GM06990 (cell line): Measurements from ENCODE around the gene KCNS3.

Source experiments
- DNase-seq: peaks from one replicate; pipeline ENCODE4 v3.0.0-alpha.2; 2011; ENCODE audit not compliant: insufficient read length; ENCODE audit errors: extremely low read depth
- H3K27me3 ChIP-seq: replicated peaks from 2 replicates; pipeline ENCODE4 v1.6.0; 2011; ENCODE audit warnings: low read length; ENCODE audit not compliant: control insufficient read depth, insufficient read depth
- H3K36me3 ChIP-seq: 2 replicates; pipeline ENCODE4 v1.5.1; 2011; ENCODE audit warnings: low read length; ENCODE audit not compliant: control insufficient read depth, insufficient read depth
- H3K4me3 ChIP-seq: replicated peaks from 2 replicates; pipeline ENCODE4 v1.5.1; 2011; ENCODE audit warnings: low read depth, mild to moderate bottlenecking, control low read depth, low read length
- TF ChIP-seq, protein P1 (sequence below): IDR thresholded peaks from 2 replicates; pipeline ENCODE4 v1.5.1; 2011; ENCODE audit warnings: low read length, control low read depth, mild to moderate bottlenecking, inconsistent platforms; ENCODE audit not compliant: insufficient read depth, poor library complexity, severe bottlenecking

Gene KCNS3

DNA sequence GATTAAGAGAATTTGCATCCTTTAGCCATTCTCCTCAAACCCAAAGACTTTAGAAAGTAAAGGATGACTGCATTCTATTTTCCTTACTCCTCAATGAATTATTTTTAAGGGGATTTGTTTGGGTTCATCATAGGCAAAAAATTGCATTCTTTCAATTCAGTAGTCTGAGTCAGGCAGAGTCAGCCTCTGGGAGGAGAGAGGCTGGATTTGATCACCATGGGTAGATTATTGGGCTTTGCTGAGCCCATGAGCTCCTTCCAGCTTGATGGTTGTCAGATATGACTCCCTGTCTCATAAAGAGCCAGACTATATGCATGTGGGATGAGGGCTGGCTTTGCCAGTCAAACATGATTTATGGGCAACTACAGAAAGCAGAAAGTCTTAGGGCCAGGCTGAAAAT lies 101.2 kb downstream of the KCNS3 start:
- Histone ChIP-seq H3K36me3 (no peaks in the 10 kb centered on the region), H3K4me3 (no peak overlapping the region), H3K27me3 (no peaks in the 10 kb centered on the region)
- TF ChIP-seq, protein P1, sequence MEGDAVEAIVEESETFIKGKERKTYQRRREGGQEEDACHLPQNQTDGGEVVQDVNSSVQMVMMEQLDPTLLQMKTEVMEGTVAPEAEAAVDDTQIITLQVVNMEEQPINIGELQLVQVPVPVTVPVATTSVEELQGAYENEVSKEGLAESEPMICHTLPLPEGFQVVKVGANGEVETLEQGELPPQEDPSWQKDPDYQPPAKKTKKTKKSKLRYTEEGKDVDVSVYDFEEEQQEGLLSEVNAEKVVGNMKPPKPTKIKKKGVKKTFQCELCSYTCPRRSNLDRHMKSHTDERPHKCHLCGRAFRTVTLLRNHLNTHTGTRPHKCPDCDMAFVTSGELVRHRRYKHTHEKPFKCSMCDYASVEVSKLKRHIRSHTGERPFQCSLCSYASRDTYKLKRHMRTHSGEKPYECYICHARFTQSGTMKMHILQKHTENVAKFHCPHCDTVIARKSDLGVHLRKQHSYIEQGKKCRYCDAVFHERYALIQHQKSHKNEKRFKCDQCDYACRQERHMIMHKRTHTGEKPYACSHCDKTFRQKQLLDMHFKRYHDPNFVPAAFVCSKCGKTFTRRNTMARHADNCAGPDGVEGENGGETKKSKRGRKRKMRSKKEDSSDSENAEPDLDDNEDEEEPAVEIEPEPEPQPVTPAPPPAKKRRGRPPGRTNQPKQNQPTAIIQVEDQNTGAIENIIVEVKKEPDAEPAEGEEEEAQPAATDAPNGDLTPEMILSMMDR: no peak
- DNase-seq: no peak

DNA sequence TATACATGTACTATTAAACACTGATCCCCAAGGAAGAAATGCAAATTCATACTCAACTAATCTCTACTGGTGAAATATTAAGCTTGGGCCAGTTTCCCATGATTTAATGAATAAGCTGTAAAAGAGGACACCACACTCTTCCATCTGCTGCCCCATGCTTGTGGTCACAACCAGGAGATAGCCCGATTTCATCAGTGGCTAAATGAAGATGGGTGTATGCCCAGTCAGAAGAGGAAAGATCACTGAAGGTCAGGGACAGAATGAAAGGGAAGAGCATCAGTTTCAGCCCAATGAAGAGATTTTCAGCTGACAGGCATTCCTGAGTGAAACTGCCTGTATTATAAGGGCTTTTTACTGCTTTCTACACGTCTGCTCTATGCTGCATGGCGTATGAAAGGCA lies 103.5 kb downstream of the KCNS3 start:
- TF ChIP-seq, protein P1: no peak
- Histone ChIP-seq H3K4me3 (no peak overlapping the region), H3K27me3 (no peaks in the 10 kb centered on the region), H3K36me3 (no peaks in the 10 kb centered on the region)
- no peak for DNase-seq
